HEK293 (cell line): ENCODE results near the gene PDZD4.

Experiments used
- CTCF ChIP-seq: fragments of 450-650 bp; formaldehyde crosslinking; IDR thresholded peaks from 2 replicates; pipeline ENCODE4 v1.5.1; 2016; ENCODE audit warnings: missing biosample characterization, missing genetic modification characterization
- EGR2 ChIP-seq: fragments of 450-650 bp; formaldehyde crosslinking; IDR thresholded peaks from 2 replicates; pipeline ENCODE4 v1.5.1; 2016; ENCODE audit warnings: low read depth, missing biosample characterization, missing genetic modification characterization
- KLF1 ChIP-seq: fragments of 450-650 bp; formaldehyde crosslinking; IDR thresholded peaks from 2 replicates; pipeline ENCODE4 v1.5.1; 2016; ENCODE audit warnings: missing biosample characterization, missing genetic modification characterization
- KLF17 ChIP-seq: fragments of 450-650 bp; formaldehyde crosslinking; IDR thresholded peaks from 2 replicates; pipeline ENCODE4 v1.5.1; 2016; ENCODE audit warnings: missing biosample characterization, missing genetic modification characterization
- KLF8 ChIP-seq: fragments of 450-650 bp; formaldehyde crosslinking; IDR thresholded peaks from 2 replicates; pipeline ENCODE4 v1.5.1; 2016; ENCODE audit warnings: missing biosample characterization, missing genetic modification characterization
- KLF9 ChIP-seq: fragments of 450-650 bp; formaldehyde crosslinking; IDR thresholded peaks from 2 replicates; pipeline ENCODE4 v1.5.1; 2016; ENCODE audit warnings: missing biosample characterization, missing genetic modification characterization, low read depth
- SP7 ChIP-seq: fragments of 450-650 bp; formaldehyde crosslinking; IDR thresholded peaks from 2 replicates; pipeline ENCODE4 v1.5.1; 2016; ENCODE audit warnings: missing biosample characterization, missing genetic modification characterization
- ZBTB1 ChIP-seq: fragments of 450-650 bp; formaldehyde crosslinking; IDR thresholded peaks from 2 replicates; pipeline ENCODE4 v1.5.1; 2016; ENCODE audit warnings: missing biosample characterization, missing genetic modification characterization
- ZBTB21 ChIP-seq: fragments of 450-650 bp; formaldehyde crosslinking; IDR thresholded peaks from 2 replicates; pipeline ENCODE4 v1.5.1; 2017; ENCODE audit warnings: missing biosample characterization, missing genetic modification characterization
- ZBTB8A ChIP-seq: fragments of 450-650 bp; formaldehyde crosslinking; IDR thresholded peaks from 2 replicates; pipeline ENCODE4 v1.5.1; 2016; ENCODE audit warnings: missing biosample characterization, missing genetic modification characterization
- ZEB2 ChIP-seq: fragments of 450-650 bp; formaldehyde crosslinking; IDR thresholded peaks from 2 replicates; pipeline ENCODE4 v1.5.1; 2016; ENCODE audit warnings: missing biosample characterization, missing genetic modification characterization
- ZFP69B ChIP-seq: fragments of 450-650 bp; formaldehyde crosslinking; IDR thresholded peaks from 2 replicates; pipeline ENCODE4 v1.5.1; 2016; ENCODE audit warnings: missing biosample characterization, missing genetic modification characterization
- ZNF174 ChIP-seq: fragments of 450-650 bp; formaldehyde crosslinking; IDR thresholded peaks from 2 replicates; pipeline ENCODE4 v1.5.0; 2017; ENCODE audit warnings: missing biosample characterization, mild to moderate bottlenecking, missing genetic modification characterization
- ZNF214 ChIP-seq: fragments of 450-650 bp; formaldehyde crosslinking; IDR thresholded peaks from 2 replicates; pipeline ENCODE4 v1.5.1; 2017; ENCODE audit warnings: missing biosample characterization, mild to moderate bottlenecking, missing genetic modification characterization, borderline replicate concordance
- ZNF221 ChIP-seq: fragments of 450-650 bp; formaldehyde crosslinking; IDR thresholded peaks from 2 replicates; pipeline ENCODE4 v1.5.1; 2017; ENCODE audit warnings: missing biosample characterization, missing genetic modification characterization, borderline replicate concordance
- ZNF324 ChIP-seq: fragments of 450-650 bp; formaldehyde crosslinking; IDR thresholded peaks from 2 replicates; pipeline ENCODE4 v1.5.1; 2016; ENCODE audit warnings: missing biosample characterization, missing genetic modification characterization
- ZNF426 ChIP-seq: fragments of 450-650 bp; formaldehyde crosslinking; IDR thresholded peaks from 2 replicates; pipeline ENCODE4 v1.5.1; 2017; ENCODE audit warnings: missing biosample characterization, missing genetic modification characterization, mild to moderate bottlenecking, inconsistent platforms, moderate library complexity
- ZNF501 ChIP-seq: fragments of 450-650 bp; formaldehyde crosslinking; IDR thresholded peaks from 2 replicates; pipeline ENCODE4 v1.5.1; 2016; ENCODE audit warnings: missing biosample characterization, missing genetic modification characterization
- ZNF544 ChIP-seq: fragments of 450-650 bp; formaldehyde crosslinking; IDR thresholded peaks from 2 replicates; pipeline ENCODE4 v1.5.0; 2017; ENCODE audit warnings: missing biosample characterization, missing genetic modification characterization
- ZNF561 ChIP-seq: fragments of 450-650 bp; IDR thresholded peaks from 2 replicates; pipeline ENCODE4 v1.5.1; 2018; ENCODE audit warnings: missing biosample characterization, missing genetic modification characterization, borderline replicate concordance
- ZNF600 ChIP-seq: fragments of 450-650 bp; formaldehyde crosslinking; IDR thresholded peaks from 2 replicates; pipeline ENCODE4 v1.5.1; 2016; ENCODE audit warnings: missing biosample characterization, missing genetic modification characterization
- ZNF654 ChIP-seq: fragments of 450-650 bp; formaldehyde crosslinking; IDR thresholded peaks from 2 replicates; pipeline ENCODE4 v1.5.1; 2016; ENCODE audit warnings: low read depth, missing biosample characterization, missing genetic modification characterization
- ZNF660 ChIP-seq: fragments of 450-650 bp; IDR thresholded peaks from 2 replicates; pipeline ENCODE4 v1.5.1; 2018; ENCODE audit warnings: missing biosample characterization, mild to moderate bottlenecking, missing genetic modification characterization
- ZNF843 ChIP-seq: fragments of 450-650 bp; formaldehyde crosslinking; IDR thresholded peaks from 2 replicates; pipeline ENCODE4 v1.5.1; 2016; ENCODE audit warnings: missing biosample characterization, missing genetic modification characterization
- ZSCAN30 ChIP-seq: fragments of 450-650 bp; IDR thresholded peaks from 2 replicates; pipeline ENCODE4 v1.5.1; 2018; ENCODE audit warnings: missing biosample characterization, mild to moderate bottlenecking, missing genetic modification characterization, moderate library complexity
- TF ChIP-seq, protein P1 (sequence below): fragments of 450-650 bp; formaldehyde crosslinking; conservative IDR thresholded peaks from 2 replicates; pipeline ENCODE4 v1.5.1; 2016; ENCODE audit warnings: low read depth, missing biosample characterization, missing genetic modification characterization
- TF ChIP-seq, protein P2 (sequence below): fragments of 450-650 bp; formaldehyde crosslinking; IDR thresholded peaks from 2 replicates; pipeline ENCODE4 v1.5.1; 2016; ENCODE audit warnings: missing biosample characterization, missing genetic modification characterization
- TF ChIP-seq, protein P3 (sequence below): fragments of 450-650 bp; formaldehyde crosslinking; IDR thresholded peaks from 2 replicates; pipeline ENCODE4 v1.5.1; 2016; ENCODE audit warnings: missing biosample characterization, missing genetic modification characterization
- TF ChIP-seq, protein P4 (sequence below): fragments of 450-650 bp; formaldehyde crosslinking; IDR thresholded peaks from 2 replicates; pipeline ENCODE4 v1.5.1; 2016; ENCODE audit warnings: missing biosample characterization, missing genetic modification characterization

Gene PDZD4

DNA sequence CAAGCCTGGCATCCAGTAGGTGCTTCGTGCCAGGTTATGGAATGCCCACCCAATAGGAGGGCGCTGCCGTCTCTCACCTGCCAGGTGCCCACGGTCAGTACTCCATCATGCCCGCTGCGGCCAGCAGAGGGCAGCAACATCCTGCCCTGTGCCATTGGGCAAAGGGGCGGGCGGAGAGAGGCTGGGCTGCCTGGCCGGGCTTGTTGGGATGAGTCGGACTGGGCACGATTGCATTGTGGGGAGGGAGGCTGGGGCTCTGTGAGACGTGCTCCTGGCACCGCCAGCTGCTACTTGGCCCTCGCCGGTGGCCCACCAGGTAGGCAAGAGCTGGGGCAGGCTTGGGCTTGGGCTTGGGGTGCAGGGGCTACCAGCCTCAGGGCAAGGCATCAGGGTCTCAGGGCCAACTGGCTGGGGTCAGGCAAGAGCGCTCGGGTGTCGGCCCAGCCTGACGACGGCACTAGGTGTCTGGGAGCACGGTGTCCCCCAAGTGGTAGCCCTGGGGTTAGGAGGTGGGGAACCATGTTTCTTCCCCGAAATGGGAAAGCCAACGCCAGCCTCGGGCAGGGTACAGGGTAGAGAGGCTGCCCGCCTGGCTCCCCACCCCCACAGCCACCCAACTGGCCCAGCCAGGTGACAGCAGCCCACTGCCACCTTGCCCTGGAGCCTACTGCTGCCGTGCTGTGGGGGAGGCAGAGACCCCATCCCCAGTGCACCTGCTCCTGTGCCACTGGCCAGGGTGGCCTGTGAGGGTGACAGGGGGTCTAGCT lies 66.2 kb downstream of the PDZD4 start, which contains the start of gene PLXNB3 (continued):
- TF ChIP-seq, protein P1, sequence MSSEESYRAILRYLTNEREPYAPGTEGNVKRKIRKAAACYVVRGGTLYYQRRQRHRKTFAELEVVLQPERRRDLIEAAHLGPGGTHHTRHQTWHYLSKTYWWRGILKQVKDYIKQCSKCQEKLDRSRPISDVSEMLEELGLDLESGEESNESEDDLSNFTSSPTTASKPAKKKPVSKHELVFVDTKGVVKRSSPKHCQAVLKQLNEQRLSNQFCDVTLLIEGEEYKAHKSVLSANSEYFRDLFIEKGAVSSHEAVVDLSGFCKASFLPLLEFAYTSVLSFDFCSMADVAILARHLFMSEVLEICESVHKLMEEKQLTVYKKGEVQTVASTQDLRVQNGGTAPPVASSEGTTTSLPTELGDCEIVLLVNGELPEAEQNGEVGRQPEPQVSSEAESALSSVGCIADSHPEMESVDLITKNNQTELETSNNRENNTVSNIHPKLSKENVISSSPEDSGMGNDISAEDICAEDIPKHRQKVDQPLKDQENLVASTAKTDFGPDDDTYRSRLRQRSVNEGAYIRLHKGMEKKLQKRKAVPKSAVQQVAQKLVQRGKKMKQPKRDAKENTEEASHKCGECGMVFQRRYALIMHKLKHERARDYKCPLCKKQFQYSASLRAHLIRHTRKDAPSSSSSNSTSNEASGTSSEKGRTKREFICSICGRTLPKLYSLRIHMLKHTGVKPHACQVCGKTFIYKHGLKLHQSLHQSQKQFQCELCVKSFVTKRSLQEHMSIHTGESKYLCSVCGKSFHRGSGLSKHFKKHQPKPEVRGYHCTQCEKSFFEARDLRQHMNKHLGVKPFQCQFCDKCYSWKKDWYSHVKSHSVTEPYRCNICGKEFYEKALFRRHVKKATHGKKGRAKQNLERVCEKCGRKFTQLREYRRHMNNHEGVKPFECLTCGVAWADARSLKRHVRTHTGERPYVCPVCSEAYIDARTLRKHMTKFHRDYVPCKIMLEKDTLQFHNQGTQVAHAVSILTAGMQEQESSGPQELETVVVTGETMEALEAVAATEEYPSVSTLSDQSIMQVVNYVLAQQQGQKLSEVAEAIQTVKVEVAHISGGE (tag by site-specific recombination): no peak
- peak; percentile 57; the same call in 1 of the 2 replicates for TF ChIP-seq ZSCAN30 (tag by site-specific recombination)
- TF ChIP-seq ZBTB1 (tag by site-specific recombination): no peak
- TF ChIP-seq, protein P2, sequence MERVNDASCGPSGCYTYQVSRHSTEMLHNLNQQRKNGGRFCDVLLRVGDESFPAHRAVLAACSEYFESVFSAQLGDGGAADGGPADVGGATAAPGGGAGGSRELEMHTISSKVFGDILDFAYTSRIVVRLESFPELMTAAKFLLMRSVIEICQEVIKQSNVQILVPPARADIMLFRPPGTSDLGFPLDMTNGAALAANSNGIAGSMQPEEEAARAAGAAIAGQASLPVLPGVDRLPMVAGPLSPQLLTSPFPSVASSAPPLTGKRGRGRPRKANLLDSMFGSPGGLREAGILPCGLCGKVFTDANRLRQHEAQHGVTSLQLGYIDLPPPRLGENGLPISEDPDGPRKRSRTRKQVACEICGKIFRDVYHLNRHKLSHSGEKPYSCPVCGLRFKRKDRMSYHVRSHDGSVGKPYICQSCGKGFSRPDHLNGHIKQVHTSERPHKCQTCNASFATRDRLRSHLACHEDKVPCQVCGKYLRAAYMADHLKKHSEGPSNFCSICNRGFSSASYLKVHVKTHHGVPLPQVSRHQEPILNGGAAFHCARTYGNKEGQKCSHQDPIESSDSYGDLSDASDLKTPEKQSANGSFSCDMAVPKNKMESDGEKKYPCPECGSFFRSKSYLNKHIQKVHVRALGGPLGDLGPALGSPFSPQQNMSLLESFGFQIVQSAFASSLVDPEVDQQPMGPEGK (tag by site-specific recombination): peak; percentile 62; the same call in 1 of the 2 replicates
- no peak for TF ChIP-seq ZFP69B
- TF ChIP-seq ZNF843 (tag by site-specific recombination): 0 out of 2 replicates have a peak, but pooled peaks have one; percentile 18
- TF ChIP-seq KLF17 (tag by site-specific recombination): peak; percentile 66; the same call in 1 of the 2 replicates
- TF ChIP-seq, protein P3, sequence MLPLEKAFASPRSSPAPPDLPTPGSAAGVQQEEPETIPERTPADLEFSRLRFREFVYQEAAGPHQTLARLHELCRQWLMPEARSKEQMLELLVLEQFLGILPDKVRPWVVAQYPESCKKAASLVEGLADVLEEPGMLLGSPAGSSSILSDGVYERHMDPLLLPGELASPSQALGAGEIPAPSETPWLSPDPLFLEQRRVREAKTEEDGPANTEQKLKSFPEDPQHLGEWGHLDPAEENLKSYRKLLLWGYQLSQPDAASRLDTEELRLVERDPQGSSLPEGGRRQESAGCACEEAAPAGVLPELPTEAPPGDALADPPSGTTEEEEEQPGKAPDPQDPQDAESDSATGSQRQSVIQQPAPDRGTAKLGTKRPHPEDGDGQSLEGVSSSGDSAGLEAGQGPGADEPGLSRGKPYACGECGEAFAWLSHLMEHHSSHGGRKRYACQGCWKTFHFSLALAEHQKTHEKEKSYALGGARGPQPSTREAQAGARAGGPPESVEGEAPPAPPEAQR (tag by site-specific recombination): no peak
- TF ChIP-seq ZEB2: peak; percentile 87
- 0 out of 2 replicates have a peak, but pooled peaks have one; percentile 26 for TF ChIP-seq ZNF324 (tag by site-specific recombination)
- TF ChIP-seq ZNF426 (tag by site-specific recombination): no peak
- TF ChIP-seq ZNF660 (tag by site-specific recombination): no peak
- no peak for TF ChIP-seq ZNF174 (tag by site-specific recombination)
- TF ChIP-seq ZBTB21 (tag by site-specific recombination): no peak
- TF ChIP-seq CTCF: peak; percentile 87
- TF ChIP-seq KLF1 (tag by site-specific recombination): 0 out of 2 replicates have a peak, but pooled peaks have one; percentile 28
- no peak for TF ChIP-seq ZNF214 (tag by site-specific recombination)
- peak; percentile 70 for TF ChIP-seq ZBTB8A (tag by site-specific recombination)
- TF ChIP-seq KLF8: peak; percentile 48
- TF ChIP-seq ZNF501 (tag by site-specific recombination): no peak
- TF ChIP-seq ZNF544 (tag by site-specific recombination): no peak
- peak; percentile 96 for TF ChIP-seq ZNF654 (tag by site-specific recombination)
- TF ChIP-seq SP7: 0 out of 2 replicates have a peak, but pooled peaks have one; percentile 16
- TF ChIP-seq, protein P4, sequence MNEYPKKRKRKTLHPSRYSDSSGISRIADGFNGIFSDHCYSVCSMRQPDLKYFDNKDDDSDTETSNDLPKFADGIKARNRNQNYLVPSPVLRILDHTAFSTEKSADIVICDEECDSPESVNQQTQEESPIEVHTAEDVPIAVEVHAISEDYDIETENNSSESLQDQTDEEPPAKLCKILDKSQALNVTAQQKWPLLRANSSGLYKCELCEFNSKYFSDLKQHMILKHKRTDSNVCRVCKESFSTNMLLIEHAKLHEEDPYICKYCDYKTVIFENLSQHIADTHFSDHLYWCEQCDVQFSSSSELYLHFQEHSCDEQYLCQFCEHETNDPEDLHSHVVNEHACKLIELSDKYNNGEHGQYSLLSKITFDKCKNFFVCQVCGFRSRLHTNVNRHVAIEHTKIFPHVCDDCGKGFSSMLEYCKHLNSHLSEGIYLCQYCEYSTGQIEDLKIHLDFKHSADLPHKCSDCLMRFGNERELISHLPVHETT (tag by site-specific recombination): 0 out of 2 replicates have a peak, but pooled peaks have one; percentile 39
- TF ChIP-seq EGR2 (tag by site-specific recombination): no peak
- peak; percentile 77 for TF ChIP-seq ZNF600
- no peak for TF ChIP-seq ZNF561 (tag by site-specific recombination)
- no peak for TF ChIP-seq ZNF221 (tag by site-specific recombination)
- TF ChIP-seq KLF9 (tag by site-specific recombination): peak; percentile 32; the same call in 1 of the 2 replicates
